Right lobe of liver (tissue), 4 donors: ENCODE results near the gene DOLK.

Experiments
- POLR2A ChIP-seq: fragments of 450-650 bp; IDR thresholded peaks from one replicate; pipeline ENCODE4 v1.6.1; 2017; ENCODE audit warnings: antibody characterized with exemption, mild to moderate bottlenecking
- TF ChIP-seq, protein P1 (sequence below), 4 donors: fragments of 200-600 bp in 3 of 4; fragments of 450-650 bp in 1 of 4; IDR thresholded peaks; one replicate each; pipeline versions ENCODE4 v1.5.1 to v1.8.0; 2016 to 2022; ENCODE audit warnings: antibody characterized with exemption in 4 of 4, mild to moderate bottlenecking in 2 of 4
- donor health status: DM: no; HTN: no; CAD: no.
- donor health status: DM: no; HTN: no; CAD: no.
- donor health status: DM: no; HTN: yes; CAD: no.

DNA sequence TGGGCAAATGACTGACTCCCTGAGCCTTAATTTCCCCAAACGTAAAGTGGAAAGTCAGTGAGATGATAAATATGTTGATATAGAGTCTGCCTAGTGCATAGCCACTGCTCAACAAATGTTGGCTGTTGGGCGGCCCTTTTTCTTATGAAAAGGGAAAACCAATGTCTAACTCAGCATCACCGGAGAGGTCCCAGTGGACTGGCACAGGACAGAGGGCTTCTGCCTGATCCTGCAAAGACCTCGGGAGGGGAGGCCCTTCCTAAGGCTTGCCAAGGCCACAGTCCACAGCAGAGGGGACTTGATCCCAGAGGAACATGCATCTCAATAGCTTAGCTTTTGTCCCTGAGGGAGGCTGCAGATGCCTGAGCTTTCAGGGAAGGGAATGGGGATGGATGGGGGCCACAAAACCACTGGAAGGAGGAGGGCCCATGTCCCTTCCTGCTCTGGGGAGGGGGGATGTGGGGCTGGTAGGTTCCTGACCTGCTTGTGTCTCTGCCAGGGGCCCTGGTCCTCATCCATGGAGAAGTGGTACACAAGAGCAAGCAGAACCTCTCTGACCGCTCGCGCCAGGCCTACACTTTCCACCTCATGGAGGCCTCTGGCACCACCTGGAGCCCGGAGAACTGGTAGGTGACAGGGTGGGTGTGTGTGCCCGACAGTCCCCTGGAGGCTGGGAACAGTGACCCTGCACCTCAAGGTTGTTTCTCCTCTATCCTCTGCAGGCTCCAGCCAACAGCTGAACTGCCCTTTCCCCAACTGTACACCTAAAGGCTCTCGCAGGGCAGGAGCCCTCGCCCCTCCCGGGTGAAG, 6.3 kb downstream of the DOLK start:
- TF ChIP-seq, protein P1, sequence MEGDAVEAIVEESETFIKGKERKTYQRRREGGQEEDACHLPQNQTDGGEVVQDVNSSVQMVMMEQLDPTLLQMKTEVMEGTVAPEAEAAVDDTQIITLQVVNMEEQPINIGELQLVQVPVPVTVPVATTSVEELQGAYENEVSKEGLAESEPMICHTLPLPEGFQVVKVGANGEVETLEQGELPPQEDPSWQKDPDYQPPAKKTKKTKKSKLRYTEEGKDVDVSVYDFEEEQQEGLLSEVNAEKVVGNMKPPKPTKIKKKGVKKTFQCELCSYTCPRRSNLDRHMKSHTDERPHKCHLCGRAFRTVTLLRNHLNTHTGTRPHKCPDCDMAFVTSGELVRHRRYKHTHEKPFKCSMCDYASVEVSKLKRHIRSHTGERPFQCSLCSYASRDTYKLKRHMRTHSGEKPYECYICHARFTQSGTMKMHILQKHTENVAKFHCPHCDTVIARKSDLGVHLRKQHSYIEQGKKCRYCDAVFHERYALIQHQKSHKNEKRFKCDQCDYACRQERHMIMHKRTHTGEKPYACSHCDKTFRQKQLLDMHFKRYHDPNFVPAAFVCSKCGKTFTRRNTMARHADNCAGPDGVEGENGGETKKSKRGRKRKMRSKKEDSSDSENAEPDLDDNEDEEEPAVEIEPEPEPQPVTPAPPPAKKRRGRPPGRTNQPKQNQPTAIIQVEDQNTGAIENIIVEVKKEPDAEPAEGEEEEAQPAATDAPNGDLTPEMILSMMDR (IDR thresholded peaks at IDR 0.05), result no peak
- no peak for TF ChIP-seq POLR2A
